Natural killer cell (primary cell): ENCODE data around the gene PGBD4. TPM values are rescaled to one million over a fixed set of nuclear protein-coding genes. Genes with fewer than 3 reads are reported as not detected.

Source experiments
- ATAC-seq, 3 donors: fragments of 150-1000 bp in 2 of 3; fragments of 200-7000 bp in 1 of 3; cut with Tn5 transposase; 1 replicate in 1 of 3; 2 replicates in 2 of 3; pipeline ENCODE4 v1.10.0; 2021; ENCODE audit warnings: mild to moderate bottlenecking in 2 of 3, moderate library complexity in 2 of 3
- DNase-seq, 2 donors: peaks; one replicate each; pipeline versions ENCODE4 v3.0.0 to v3.0.0-alpha.2; 2013 to 2021; ENCODE audit warnings: mixed read lengths in 1 of 2
- H3K27ac ChIP-seq: one replicate; pipeline ENCODE4 v1.5.1; 2013; ENCODE audit warnings: mild to moderate bottlenecking, low read length
- H3K27me3 ChIP-seq: one replicate; pipeline ENCODE4 v1.6.1; 2013; ENCODE audit warnings: low read length; ENCODE audit not compliant: control insufficient read depth, insufficient read depth
- H3K36me3 ChIP-seq: one replicate; pipeline ENCODE4 v1.6.1; 2013; ENCODE audit warnings: low read length; ENCODE audit not compliant: control insufficient read depth, insufficient read depth
- H3K4me1 ChIP-seq: one replicate; pipeline ENCODE4 v1.6.1; 2013; ENCODE audit warnings: low read length; ENCODE audit not compliant: control insufficient read depth, insufficient read depth
- H3K4me3 ChIP-seq: one replicate; pipeline ENCODE4 v1.5.1; 2013; ENCODE audit warnings: low read length
- H3K9me3 ChIP-seq: one replicate; pipeline ENCODE4 v1.6.1; 2013; ENCODE audit warnings: low read length; ENCODE audit not compliant: control insufficient read depth, insufficient read depth
- H3K27ac Mint-ChIP-seq, 2 donors: one replicate each; pipeline ENCODE4 v1.8.0; 2022; ENCODE audit warnings: mild to moderate bottlenecking in 2 of 2, mixed read lengths in 2 of 2, moderate library complexity in 1 of 2
- H3K27me3 Mint-ChIP-seq, 2 donors: one replicate each; pipeline ENCODE4 v1.8.0; 2022; ENCODE audit warnings: low read depth in 2 of 2, mixed read lengths in 2 of 2
- H3K36me3 Mint-ChIP-seq: one replicate; pipeline ENCODE4 v1.8.0; 2022; ENCODE audit warnings: mixed read lengths
- H3K4me1 Mint-ChIP-seq, 2 donors: one replicate each; pipeline ENCODE4 v1.8.0; 2022; ENCODE audit warnings: mixed read lengths in 2 of 2
- H3K4me3 Mint-ChIP-seq: one replicate; pipeline ENCODE4 v1.8.0; 2022; ENCODE audit warnings: mild to moderate bottlenecking, moderate library complexity, mixed read lengths
- H3K9me3 Mint-ChIP-seq, 2 donors: one replicate each; pipeline ENCODE4 v1.8.0; 2022; ENCODE audit warnings: mixed read lengths in 2 of 2
- CTCF ChIP-seq: fragments of 200-600 bp; IDR thresholded peaks from one replicate; pipeline ENCODE4 v1.8.0; 2022; ENCODE audit warnings: antibody characterized with exemption
- WGBS: methylation state at CpG from one replicate; pipeline ENCODE4 v1.1.7; 2013; ENCODE audit warnings: missing lambda C conversion rate; ENCODE audit not compliant: insufficient coverage; 5-methylcytosine and 5-hydroxymethylcytosine counted together
- intact Hi-C: fragments of 100-400 bp; cut with micrococcal nuclease; formaldehyde crosslinking; loops from one replicate; pipeline ENCODE4 v1.14.2; 2022
- total RNA-seq, 4 donors: library from RNA; stranded (reverse); fragments of 120-200 nt in 1 of 4; gene quantifications; one replicate each; pipeline versions ENCODE4 v1.2.3 to v1.2.4, GENCODE V29; 2013 to 2022

The PGBD4 gene
- total RNA-seq, 3 donors from 2014 or later (not counting 1 experiment from before 2014, with no cell fraction given), result 3.2 to 4.2 (median 4.0) TPM

- ATAC-seq, result no peak
- H3K36me3 ChIP-seq, result peaks cover 8% of the 10 kb centered on the region
- Mint-ChIP-seq H3K9me3 (no peaks in the 10 kb centered on the region), H3K27me3 (no peaks in the 10 kb centered on the region), H3K4me3 (peak overlapping the region; percentile 76), H3K27ac (peak overlapping the region; percentile 99 to 100), H3K36me3 (no peaks in the 10 kb centered on the region), H3K4me1 (peaks cover 35% of the 10 kb centered on the region in 2 donors)
- no peaks in the 10 kb centered on the region for H3K9me3 ChIP-seq
- intact Hi-C loops, result loop anchor here (2.0 to 5.0 kb wide), 2 partner anchors 237 to 267 kb away; partner anchors contain the start of genes LPCAT4 and SLC12A6
- no peak for DNase-seq
- H3K27ac ChIP-seq, result no peak overlapping the region
- peaks cover 4% of the 10 kb centered on the region for H3K4me1 ChIP-seq
- no peaks in the 10 kb centered on the region for H3K27me3 ChIP-seq
- WGBS, result 86% methylated on average over 5 of the region's 5 CpGs
- TF ChIP-seq CTCF, result no peak
- H3K4me3 ChIP-seq, result no peak overlapping the region
These were observed 2.0 kb upstream of the PGBD4 start for GRCh38 chr15:34099914-34100313.

- intact Hi-C loops, result loop anchor here (2.0 to 5.0 kb wide), 2 partner anchors 64 to 235 kb away; partner anchors contain the start of genes AVEN and SLC12A6
- ATAC-seq, result peak in 1 of 3 donors; percentile 27
- 26% methylated on average over 28 of the region's 29 CpGs for WGBS
These were observed 467 bp downstream of the PGBD4 start for GRCh38 chr15:34102175-34102925.

GRCh38 chr15:34106423-34106822, 4.5 kb downstream of the PGBD4 start:
- WGBS, result 100% methylated on average over 1 of the region's 1 CpG
- no peak overlapping the region for H3K27ac ChIP-seq
- DNase-seq (no peak), ATAC-seq (no peak)
- no peaks in the 10 kb centered on the region for H3K36me3 ChIP-seq
- Mint-ChIP-seq H3K4me1 (peaks cover 11 to 14% of the 10 kb centered on the region in 2 donors), H3K4me3 (no peak overlapping the region), H3K27ac (no peak overlapping the region), H3K36me3 (no peaks in the 10 kb centered on the region), H3K27me3 (no peaks in the 10 kb centered on the region), H3K9me3 (no peaks in the 10 kb centered on the region)
- H3K4me1 ChIP-seq, result peaks cover 4% of the 10 kb centered on the region
- intact Hi-C loops, result no loop called here
- no peaks in the 10 kb centered on the region for H3K27me3 ChIP-seq
- H3K9me3 ChIP-seq, result no peaks in the 10 kb centered on the region
- H3K4me3 ChIP-seq, result no peak overlapping the region
- TF ChIP-seq CTCF, result no peak

More at GRCh38 chr15:34102175-34102925, 467 bp downstream of the PGBD4 start:
- Mint-ChIP-seq H3K9me3 (no peaks in the 10 kb centered on the region), H3K36me3 (no peaks in the 10 kb centered on the region), H3K27ac (peak overlapping the region; percentile 99 to 100), H3K4me1 (peaks cover 35% of the 10 kb centered on the region in 2 donors), H3K4me3 (peak overlapping the region; percentile 96), H3K27me3 (no peaks in the 10 kb centered on the region)
- no peak for TF ChIP-seq CTCF
- Histone ChIP-seq H3K27ac (peak overlapping the region; percentile 96), H3K9me3 (no peaks in the 10 kb centered on the region), H3K4me1 (peaks cover 4% of the 10 kb centered on the region), H3K4me3 (peak overlapping the region; percentile 91), H3K36me3 (no peaks in the 10 kb centered on the region), H3K27me3 (no peaks in the 10 kb centered on the region)
- DNase-seq, result no peak
